ENCODE measurements around the gene MS4A10.

DNA sequence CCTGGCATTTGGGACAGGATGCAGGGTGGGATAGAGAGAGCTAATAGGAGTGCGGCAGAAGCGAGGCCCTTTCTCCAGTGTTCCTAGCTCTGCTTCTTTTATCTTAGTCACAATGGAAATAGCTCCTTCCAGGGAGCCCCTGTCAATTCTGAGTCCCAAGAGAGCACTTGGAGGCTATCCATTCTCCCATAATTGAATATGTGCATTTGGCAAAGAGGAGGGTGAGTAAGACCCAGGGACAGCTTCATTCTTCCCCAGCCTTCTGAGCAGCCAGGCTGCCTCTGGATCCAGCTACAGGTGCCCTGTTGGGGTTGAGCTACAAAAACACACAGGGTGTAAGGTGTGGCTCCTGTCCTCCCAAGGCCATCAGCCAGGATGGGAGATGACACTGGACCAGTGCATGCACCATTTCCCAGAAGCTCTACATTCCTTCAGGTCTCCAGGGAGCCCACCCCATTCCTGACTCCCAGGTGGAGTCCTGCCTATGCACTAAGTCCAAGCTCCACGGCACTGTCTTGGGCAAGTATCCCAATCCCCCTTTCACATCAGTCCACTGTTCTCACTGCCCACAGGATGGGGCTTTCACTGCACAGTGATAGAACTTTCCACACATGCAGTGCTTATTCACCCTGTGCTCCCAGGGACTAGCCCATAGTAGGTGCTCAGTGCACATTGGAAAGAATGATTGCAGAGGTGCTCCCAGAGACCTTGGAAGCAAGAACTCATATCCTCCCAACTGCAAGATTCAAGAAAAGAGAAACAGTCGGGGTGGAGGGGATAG lies 6.2 kb downstream of the MS4A10 start:
- TF ChIP-seq, protein P1, sequence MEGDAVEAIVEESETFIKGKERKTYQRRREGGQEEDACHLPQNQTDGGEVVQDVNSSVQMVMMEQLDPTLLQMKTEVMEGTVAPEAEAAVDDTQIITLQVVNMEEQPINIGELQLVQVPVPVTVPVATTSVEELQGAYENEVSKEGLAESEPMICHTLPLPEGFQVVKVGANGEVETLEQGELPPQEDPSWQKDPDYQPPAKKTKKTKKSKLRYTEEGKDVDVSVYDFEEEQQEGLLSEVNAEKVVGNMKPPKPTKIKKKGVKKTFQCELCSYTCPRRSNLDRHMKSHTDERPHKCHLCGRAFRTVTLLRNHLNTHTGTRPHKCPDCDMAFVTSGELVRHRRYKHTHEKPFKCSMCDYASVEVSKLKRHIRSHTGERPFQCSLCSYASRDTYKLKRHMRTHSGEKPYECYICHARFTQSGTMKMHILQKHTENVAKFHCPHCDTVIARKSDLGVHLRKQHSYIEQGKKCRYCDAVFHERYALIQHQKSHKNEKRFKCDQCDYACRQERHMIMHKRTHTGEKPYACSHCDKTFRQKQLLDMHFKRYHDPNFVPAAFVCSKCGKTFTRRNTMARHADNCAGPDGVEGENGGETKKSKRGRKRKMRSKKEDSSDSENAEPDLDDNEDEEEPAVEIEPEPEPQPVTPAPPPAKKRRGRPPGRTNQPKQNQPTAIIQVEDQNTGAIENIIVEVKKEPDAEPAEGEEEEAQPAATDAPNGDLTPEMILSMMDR (IDR thresholded peaks at IDR 0.05; ENCODE audit: poor library complexity, severe bottlenecking) = no peak
- no peak for TF ChIP-seq MXI1 (conservative IDR thresholded peaks at IDR 0.05; ENCODE audit: poor library complexity, severe bottlenecking)
- TF ChIP-seq POLR2AphosphoS5 (IDR thresholded peaks at IDR 0.05) = no peak
- TF ChIP-seq EZH2 (IDR thresholded peaks at IDR 0.05; ENCODE audit: borderline replicate concordance, insufficient read depth, low read length, poor library complexity, severe bottlenecking) = no peak
- TF ChIP-seq RAD21 (conservative IDR thresholded peaks at IDR 0.05) = no peak
- TF ChIP-seq EP300 (conservative IDR thresholded peaks at IDR 0.05; ENCODE audit: poor library complexity, severe bottlenecking) = no peak

Data from neural cell (in vitro differentiated cells).